ENCODE measurements around the gene CCNJL.

DNA sequence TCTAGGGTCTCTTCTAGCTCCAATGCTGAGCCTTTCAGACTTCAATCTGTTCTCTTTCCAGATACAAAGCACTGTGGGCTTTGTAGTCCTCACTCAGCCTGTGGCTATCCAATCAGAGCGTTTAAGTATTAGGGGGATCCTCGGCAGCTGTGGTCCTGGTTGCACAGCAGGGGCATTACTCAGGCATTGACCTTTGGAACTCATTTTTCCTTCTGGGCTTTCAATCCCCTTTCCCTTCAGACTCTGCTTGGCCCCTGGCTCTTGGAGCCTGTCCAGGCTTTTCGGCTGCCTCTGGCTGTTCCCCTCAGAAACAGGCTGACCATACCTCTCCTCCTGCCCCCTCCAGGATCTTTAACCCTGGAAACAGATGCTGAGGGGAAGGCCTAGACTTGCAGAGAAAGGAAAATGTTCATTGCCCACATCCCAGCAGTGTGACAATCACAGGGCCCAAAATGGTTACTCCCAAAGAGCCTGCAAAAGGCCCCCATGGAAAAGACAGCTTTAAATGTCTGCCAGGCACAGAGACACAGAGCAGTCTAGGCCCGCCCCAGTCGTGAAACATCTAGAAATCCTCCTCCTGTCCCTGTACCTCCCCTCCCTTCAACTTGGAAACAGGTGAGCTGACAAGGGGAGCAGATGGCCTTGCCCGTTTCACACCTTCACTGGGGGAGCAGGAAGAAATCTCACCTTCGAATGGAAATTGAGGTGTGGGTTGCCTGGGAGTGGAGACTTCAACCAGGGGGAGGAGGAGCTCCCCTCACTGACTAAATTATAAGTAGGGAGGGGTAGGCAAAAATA is 44.4 kb upstream of the CCNJL start:
- TF ChIP-seq, protein P1, sequence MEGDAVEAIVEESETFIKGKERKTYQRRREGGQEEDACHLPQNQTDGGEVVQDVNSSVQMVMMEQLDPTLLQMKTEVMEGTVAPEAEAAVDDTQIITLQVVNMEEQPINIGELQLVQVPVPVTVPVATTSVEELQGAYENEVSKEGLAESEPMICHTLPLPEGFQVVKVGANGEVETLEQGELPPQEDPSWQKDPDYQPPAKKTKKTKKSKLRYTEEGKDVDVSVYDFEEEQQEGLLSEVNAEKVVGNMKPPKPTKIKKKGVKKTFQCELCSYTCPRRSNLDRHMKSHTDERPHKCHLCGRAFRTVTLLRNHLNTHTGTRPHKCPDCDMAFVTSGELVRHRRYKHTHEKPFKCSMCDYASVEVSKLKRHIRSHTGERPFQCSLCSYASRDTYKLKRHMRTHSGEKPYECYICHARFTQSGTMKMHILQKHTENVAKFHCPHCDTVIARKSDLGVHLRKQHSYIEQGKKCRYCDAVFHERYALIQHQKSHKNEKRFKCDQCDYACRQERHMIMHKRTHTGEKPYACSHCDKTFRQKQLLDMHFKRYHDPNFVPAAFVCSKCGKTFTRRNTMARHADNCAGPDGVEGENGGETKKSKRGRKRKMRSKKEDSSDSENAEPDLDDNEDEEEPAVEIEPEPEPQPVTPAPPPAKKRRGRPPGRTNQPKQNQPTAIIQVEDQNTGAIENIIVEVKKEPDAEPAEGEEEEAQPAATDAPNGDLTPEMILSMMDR (IDR thresholded peaks at IDR 0.05; ENCODE audit: insufficient read depth, low read depth, low read length) = no peak
- TF ChIP-seq EZH2 (IDR thresholded peaks at IDR 0.05; ENCODE audit: insufficient read depth, low read length) = no peak
